Lower lobe of right lung (tissue), 2 donors: ENCODE data around the gene MBOAT1. TPM values are rescaled to one million over a fixed set of nuclear protein-coding genes. Genes with fewer than 3 reads are reported as not detected.

Experiments used
- ATAC-seq, 2 donors: fragments of 200-7000 bp; cut with Tn5 transposase; one replicate each; pipeline ENCODE4 v1.9.1; 2020 to 2022; ENCODE audit warnings: mild to moderate bottlenecking in 2 of 2, moderate library complexity in 2 of 2
- DNase-seq: peaks from one replicate; pipeline ENCODE4 v3.0.0-alpha.2; 2020
- H3K27ac ChIP-seq: fragments of 200-600 bp; one replicate; pipeline ENCODE4 v1.8.0; 2022
- H3K27me3 ChIP-seq: fragments of 200-600 bp; one replicate; pipeline ENCODE4 v1.8.0; 2022; ENCODE audit warnings: low read depth
- H3K36me3 ChIP-seq: fragments of 200-600 bp; one replicate; pipeline ENCODE4 v1.8.0; 2022; ENCODE audit warnings: mild to moderate bottlenecking
- H3K4me1 ChIP-seq: fragments of 200-600 bp; one replicate; pipeline ENCODE4 v1.8.0; 2022
- H3K4me3 ChIP-seq: fragments of 200-600 bp; one replicate; pipeline ENCODE4 v1.8.0; 2022; ENCODE audit warnings: mild to moderate bottlenecking
- H3K9me3 ChIP-seq: fragments of 200-600 bp; one replicate; pipeline ENCODE4 v1.8.0; 2022
- CTCF ChIP-seq: fragments of 200-600 bp; IDR thresholded peaks from one replicate; pipeline ENCODE4 v1.8.0; 2022; ENCODE audit warnings: antibody characterized with exemption, mild to moderate bottlenecking
- intact Hi-C: fragments of 100-400 bp; cut with DNase I; formaldehyde crosslinking; loops from one replicate; pipeline ENCODE4 v1.11.0; 2022
- total RNA-seq: library from RNA; stranded (reverse); fragmentation: NEBNext Ultra II Directional; extraction: Animal tissue kit (Norgen Biotek cat#: 25700); gene quantifications from one replicate; pipeline ENCODE4 v1.2.1, GENCODE V29; 2021
- donor health status: DM: no; HTN: yes; CAD: no; lungs with severe emphysema.

The MBOAT1 gene
- total RNA-seq, 1 donor from 2014 or later: 13.1 TPM

GRCh38 chr6:20243288-20243687 is 31.0 kb upstream of the MBOAT1 start:
- intact Hi-C loops: no loop called here
- Histone ChIP-seq H3K27me3 (no peaks in the 10 kb centered on the region), H3K36me3 (no peaks in the 10 kb centered on the region), H3K4me1 (no peaks in the 10 kb centered on the region), H3K27ac (no peak overlapping the region), H3K9me3 (no peaks in the 10 kb centered on the region), H3K4me3 (no peak overlapping the region)
- DNase-seq (no peak), ATAC-seq (no peak)
- TF ChIP-seq CTCF: no peak

GRCh38 chr6:20242397-20242796 is 30.1 kb upstream of the MBOAT1 start:
- DNase-seq: no peak
- no peaks in the 10 kb centered on the region for H3K36me3 ChIP-seq
- TF ChIP-seq CTCF: no peak
- intact Hi-C loops: no loop called here
- ATAC-seq: no peak
- no peaks in the 10 kb centered on the region for H3K27me3 ChIP-seq
- no peaks in the 10 kb centered on the region for H3K9me3 ChIP-seq
- H3K4me1 ChIP-seq: no peaks in the 10 kb centered on the region
- H3K27ac ChIP-seq: no peak overlapping the region
- no peak overlapping the region for H3K4me3 ChIP-seq

GRCh38 chr6:20241102-20241501 is 28.8 kb upstream of the MBOAT1 start:
- no peaks in the 10 kb centered on the region for H3K4me1 ChIP-seq
- ATAC-seq: no peak
- no peak overlapping the region for H3K27ac ChIP-seq
- no peak overlapping the region for H3K4me3 ChIP-seq
- H3K27me3 ChIP-seq: no peaks in the 10 kb centered on the region
- intact Hi-C loops: no loop called here
- no peak for TF ChIP-seq CTCF
- H3K36me3 ChIP-seq: no peaks in the 10 kb centered on the region
- DNase-seq: no peak
- H3K9me3 ChIP-seq: no peaks in the 10 kb centered on the region

- Histone ChIP-seq H3K4me1 (no peaks in the 10 kb centered on the region), H3K9me3 (no peaks in the 10 kb centered on the region), H3K4me3 (no peak overlapping the region), H3K27ac (no peak overlapping the region), H3K27me3 (no peaks in the 10 kb centered on the region), H3K36me3 (no peaks in the 10 kb centered on the region)
- no peak for DNase-seq
- ATAC-seq: no peak
- TF ChIP-seq CTCF: no peak
- intact Hi-C loops: no loop called here
Observed at GRCh38 chr6:20238688-20239587, 26.7 kb upstream of the MBOAT1 start.

GRCh38 chr6:20237677-20238460 is 25.6 kb upstream of the MBOAT1 start:
- TF ChIP-seq CTCF: no peak
- ATAC-seq (no peak), DNase-seq (no peak)
- Histone ChIP-seq H3K27ac (no peak overlapping the region), H3K4me1 (no peaks in the 10 kb centered on the region), H3K36me3 (no peaks in the 10 kb centered on the region), H3K4me3 (no peak overlapping the region), H3K27me3 (no peaks in the 10 kb centered on the region), H3K9me3 (no peaks in the 10 kb centered on the region)
- intact Hi-C loops: no loop called here
